ENCODE measurements around the gene RAPGEF4. TPM values are rescaled to one million over a fixed set of nuclear protein-coding genes. Genes with fewer than 3 reads are reported as not detected.

Gene RAPGEF4
- total RNA-seq, 4 donors from 2014 or later = 16.1 to 26.2 (median 21.3) TPM

- TF ChIP-seq POLR2A (IDR thresholded peaks at IDR 0.05) (no peak), CTCF (IDR thresholded peaks at IDR 0.05) (no peak)
- no peak for DNase-seq
- peak overlapping the region; percentile 82 to 92 for H3K27ac ChIP-seq
- intact Hi-C loops (cut with DNase I; ENCODE audit: low total_unique reads) = no loop called here
- peaks cover 5 to 21% of the 10 kb centered on the region in 2 donors for H3K4me1 ChIP-seq
- no peaks in the 10 kb centered on the region for H3K27me3 ChIP-seq
- no peaks in the 10 kb centered on the region for H3K9me3 ChIP-seq
- no peaks in the 10 kb centered on the region for H3K36me3 ChIP-seq
- H3K4me3 ChIP-seq = no peak overlapping the region
Measured at GRCh38 chr2:173087793-173088496, 352.3 kb downstream of the RAPGEF4 start.

GRCh38 chr2:173090276-173090877, 354.7 kb downstream of the RAPGEF4 start:
- intact Hi-C loops (cut with DNase I; ENCODE audit: low total_unique reads) = no loop called here
- Histone ChIP-seq H3K36me3 (no peaks in the 10 kb centered on the region), H3K4me3 (peak overlapping the region; percentile 3 to 4), H3K4me1 (peaks cover 5 to 11% of the 10 kb centered on the region in 2 donors), H3K27ac (peak overlapping the region; percentile 82 to 92), H3K27me3 (no peaks in the 10 kb centered on the region), H3K9me3 (no peaks in the 10 kb centered on the region)
- TF ChIP-seq CTCF (IDR thresholded peaks at IDR 0.05) (no peak), POLR2A (IDR thresholded peaks at IDR 0.05) (no peak)
- DNase-seq = peak; percentile 33 to 34

GRCh38 chr2:173090973-173091660, 355.5 kb downstream of the RAPGEF4 start:
- intact Hi-C loops (cut with DNase I; ENCODE audit: low total_unique reads) = no loop called here
- DNase-seq = peak; percentile 67 to 68
- TF ChIP-seq CTCF (IDR thresholded peaks at IDR 0.05) = peak in 2 of 4 experiments; percentile 18 to 47
- TF ChIP-seq POLR2A (IDR thresholded peaks at IDR 0.05) = no peak
- Histone ChIP-seq H3K4me1 (peaks cover 5 to 11% of the 10 kb centered on the region in 2 donors), H3K9me3 (no peaks in the 10 kb centered on the region), H3K27ac (peak overlapping the region; percentile 82 to 92), H3K36me3 (no peaks in the 10 kb centered on the region), H3K4me3 (peak overlapping the region; percentile 3 to 4), H3K27me3 (no peaks in the 10 kb centered on the region)

GRCh38 chr2:173091910-173092309, 356.3 kb downstream of the RAPGEF4 start:
- TF ChIP-seq CTCF (IDR thresholded peaks at IDR 0.05) = no peak
- TF ChIP-seq POLR2A (IDR thresholded peaks at IDR 0.05) = no peak
- Histone ChIP-seq H3K27me3 (no peaks in the 10 kb centered on the region), H3K27ac (peak overlapping the region; percentile 82 to 92), H3K36me3 (no peaks in the 10 kb centered on the region), H3K4me3 (no peak overlapping the region), H3K4me1 (peaks cover 5 to 11% of the 10 kb centered on the region in 2 donors), H3K9me3 (no peaks in the 10 kb centered on the region)
- intact Hi-C loops (cut with DNase I; ENCODE audit: low total_unique reads) = no loop called here
- no peak for DNase-seq
